ENCODE measurements around the gene FDX2. TPM values are rescaled to one million over a fixed set of nuclear protein-coding genes. Genes with fewer than 3 reads are reported as not detected.

The FDX2 gene
- total and polyA plus RNA-seq, 2 experiments from 2014 or later: 28.7 to 35.0 TPM

DNA sequence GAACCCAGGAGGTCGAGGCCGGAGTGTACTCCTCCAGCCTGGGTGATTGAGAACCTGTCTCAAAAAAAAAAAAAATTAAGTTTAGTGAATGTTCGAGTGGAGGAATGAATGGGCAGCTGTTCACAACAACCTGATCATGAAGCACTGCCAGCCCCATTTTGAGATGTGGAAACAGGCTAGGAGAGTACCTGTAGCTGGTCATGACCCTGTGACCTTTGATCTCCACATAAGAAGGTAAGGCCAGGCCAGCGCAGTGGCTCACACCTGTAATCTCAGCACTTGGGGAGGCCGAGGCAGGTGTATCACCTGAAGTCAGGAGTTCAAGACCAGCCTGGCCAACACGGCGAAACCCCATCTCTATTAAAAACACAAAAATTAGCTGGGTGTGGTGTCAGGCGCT lies 9.9 kb upstream of the FDX2 start:
- H3K27ac ChIP-seq (ENCODE audit: low read depth): no peak overlapping the region
- no peak overlapping the region for H2AFZ ChIP-seq
- peaks cover 17% of the 10 kb centered on the region for H4K20me1 ChIP-seq (replicated peaks; ENCODE audit: insufficient read depth)
- no peak for DNase-seq (ENCODE audit: low spot score)
- Mint-ChIP-seq H3K9me3 (no peaks in the 10 kb centered on the region), H3K36me3 (ENCODE audit: low read depth) (peaks cover 69% of the 10 kb centered on the region), H3K4me3 (no peak overlapping the region), H3K4me1 (no peaks in the 10 kb centered on the region), H3K27ac (no peak overlapping the region), H3K27me3 (ENCODE audit: insufficient read depth, low read depth, poor library complexity) (no peaks in the 10 kb centered on the region)
- peaks cover 27% of the 10 kb centered on the region; the same call in 1 of the 2 replicates for H3K36me3 ChIP-seq (ENCODE audit: insufficient read depth)
- H3K4me3 ChIP-seq: no peak overlapping the region
- TF ChIP-seq, protein P1, sequence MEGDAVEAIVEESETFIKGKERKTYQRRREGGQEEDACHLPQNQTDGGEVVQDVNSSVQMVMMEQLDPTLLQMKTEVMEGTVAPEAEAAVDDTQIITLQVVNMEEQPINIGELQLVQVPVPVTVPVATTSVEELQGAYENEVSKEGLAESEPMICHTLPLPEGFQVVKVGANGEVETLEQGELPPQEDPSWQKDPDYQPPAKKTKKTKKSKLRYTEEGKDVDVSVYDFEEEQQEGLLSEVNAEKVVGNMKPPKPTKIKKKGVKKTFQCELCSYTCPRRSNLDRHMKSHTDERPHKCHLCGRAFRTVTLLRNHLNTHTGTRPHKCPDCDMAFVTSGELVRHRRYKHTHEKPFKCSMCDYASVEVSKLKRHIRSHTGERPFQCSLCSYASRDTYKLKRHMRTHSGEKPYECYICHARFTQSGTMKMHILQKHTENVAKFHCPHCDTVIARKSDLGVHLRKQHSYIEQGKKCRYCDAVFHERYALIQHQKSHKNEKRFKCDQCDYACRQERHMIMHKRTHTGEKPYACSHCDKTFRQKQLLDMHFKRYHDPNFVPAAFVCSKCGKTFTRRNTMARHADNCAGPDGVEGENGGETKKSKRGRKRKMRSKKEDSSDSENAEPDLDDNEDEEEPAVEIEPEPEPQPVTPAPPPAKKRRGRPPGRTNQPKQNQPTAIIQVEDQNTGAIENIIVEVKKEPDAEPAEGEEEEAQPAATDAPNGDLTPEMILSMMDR (conservative IDR thresholded peaks at IDR 0.05; ENCODE audit: low read depth in 2 of 2): no peak
- TF ChIP-seq ZNF331 (CRISPR knock-in tag; IDR thresholded peaks at IDR 0.05; ENCODE audit: low read depth) (no peak), EZH2 (IDR thresholded peaks at IDR 0.05; ENCODE audit: low read depth, unreplicated experiment) (no peak), POLR2AphosphoS5 (IDR thresholded peaks at IDR 0.05; ENCODE audit: low read depth) (no peak), JUNB (IDR thresholded peaks at IDR 0.05; ENCODE audit: unreplicated experiment) (no peak), NANOG (IDR thresholded peaks at IDR 0.05; ENCODE audit: borderline replicate concordance) (no peak), STAT1 (IDR thresholded peaks at IDR 0.05; ENCODE audit: unreplicated experiment) (no peak), ZNF114 (CRISPR knock-in tag; IDR thresholded peaks at IDR 0.05) (no peak), EZH2phosphoT487 (IDR thresholded peaks at IDR 0.05; ENCODE audit: unreplicated experiment) (no peak), CREB1 (CRISPR knock-in tag; IDR thresholded peaks at IDR 0.05; ENCODE audit: low read depth) (no peak)
- TF ChIP-seq, protein P2, sequence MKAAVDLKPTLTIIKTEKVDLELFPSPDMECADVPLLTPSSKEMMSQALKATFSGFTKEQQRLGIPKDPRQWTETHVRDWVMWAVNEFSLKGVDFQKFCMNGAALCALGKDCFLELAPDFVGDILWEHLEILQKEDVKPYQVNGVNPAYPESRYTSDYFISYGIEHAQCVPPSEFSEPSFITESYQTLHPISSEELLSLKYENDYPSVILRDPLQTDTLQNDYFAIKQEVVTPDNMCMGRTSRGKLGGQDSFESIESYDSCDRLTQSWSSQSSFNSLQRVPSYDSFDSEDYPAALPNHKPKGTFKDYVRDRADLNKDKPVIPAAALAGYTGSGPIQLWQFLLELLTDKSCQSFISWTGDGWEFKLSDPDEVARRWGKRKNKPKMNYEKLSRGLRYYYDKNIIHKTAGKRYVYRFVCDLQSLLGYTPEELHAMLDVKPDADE (IDR thresholded peaks at IDR 0.05): no peak
- TF ChIP-seq, protein P3, sequence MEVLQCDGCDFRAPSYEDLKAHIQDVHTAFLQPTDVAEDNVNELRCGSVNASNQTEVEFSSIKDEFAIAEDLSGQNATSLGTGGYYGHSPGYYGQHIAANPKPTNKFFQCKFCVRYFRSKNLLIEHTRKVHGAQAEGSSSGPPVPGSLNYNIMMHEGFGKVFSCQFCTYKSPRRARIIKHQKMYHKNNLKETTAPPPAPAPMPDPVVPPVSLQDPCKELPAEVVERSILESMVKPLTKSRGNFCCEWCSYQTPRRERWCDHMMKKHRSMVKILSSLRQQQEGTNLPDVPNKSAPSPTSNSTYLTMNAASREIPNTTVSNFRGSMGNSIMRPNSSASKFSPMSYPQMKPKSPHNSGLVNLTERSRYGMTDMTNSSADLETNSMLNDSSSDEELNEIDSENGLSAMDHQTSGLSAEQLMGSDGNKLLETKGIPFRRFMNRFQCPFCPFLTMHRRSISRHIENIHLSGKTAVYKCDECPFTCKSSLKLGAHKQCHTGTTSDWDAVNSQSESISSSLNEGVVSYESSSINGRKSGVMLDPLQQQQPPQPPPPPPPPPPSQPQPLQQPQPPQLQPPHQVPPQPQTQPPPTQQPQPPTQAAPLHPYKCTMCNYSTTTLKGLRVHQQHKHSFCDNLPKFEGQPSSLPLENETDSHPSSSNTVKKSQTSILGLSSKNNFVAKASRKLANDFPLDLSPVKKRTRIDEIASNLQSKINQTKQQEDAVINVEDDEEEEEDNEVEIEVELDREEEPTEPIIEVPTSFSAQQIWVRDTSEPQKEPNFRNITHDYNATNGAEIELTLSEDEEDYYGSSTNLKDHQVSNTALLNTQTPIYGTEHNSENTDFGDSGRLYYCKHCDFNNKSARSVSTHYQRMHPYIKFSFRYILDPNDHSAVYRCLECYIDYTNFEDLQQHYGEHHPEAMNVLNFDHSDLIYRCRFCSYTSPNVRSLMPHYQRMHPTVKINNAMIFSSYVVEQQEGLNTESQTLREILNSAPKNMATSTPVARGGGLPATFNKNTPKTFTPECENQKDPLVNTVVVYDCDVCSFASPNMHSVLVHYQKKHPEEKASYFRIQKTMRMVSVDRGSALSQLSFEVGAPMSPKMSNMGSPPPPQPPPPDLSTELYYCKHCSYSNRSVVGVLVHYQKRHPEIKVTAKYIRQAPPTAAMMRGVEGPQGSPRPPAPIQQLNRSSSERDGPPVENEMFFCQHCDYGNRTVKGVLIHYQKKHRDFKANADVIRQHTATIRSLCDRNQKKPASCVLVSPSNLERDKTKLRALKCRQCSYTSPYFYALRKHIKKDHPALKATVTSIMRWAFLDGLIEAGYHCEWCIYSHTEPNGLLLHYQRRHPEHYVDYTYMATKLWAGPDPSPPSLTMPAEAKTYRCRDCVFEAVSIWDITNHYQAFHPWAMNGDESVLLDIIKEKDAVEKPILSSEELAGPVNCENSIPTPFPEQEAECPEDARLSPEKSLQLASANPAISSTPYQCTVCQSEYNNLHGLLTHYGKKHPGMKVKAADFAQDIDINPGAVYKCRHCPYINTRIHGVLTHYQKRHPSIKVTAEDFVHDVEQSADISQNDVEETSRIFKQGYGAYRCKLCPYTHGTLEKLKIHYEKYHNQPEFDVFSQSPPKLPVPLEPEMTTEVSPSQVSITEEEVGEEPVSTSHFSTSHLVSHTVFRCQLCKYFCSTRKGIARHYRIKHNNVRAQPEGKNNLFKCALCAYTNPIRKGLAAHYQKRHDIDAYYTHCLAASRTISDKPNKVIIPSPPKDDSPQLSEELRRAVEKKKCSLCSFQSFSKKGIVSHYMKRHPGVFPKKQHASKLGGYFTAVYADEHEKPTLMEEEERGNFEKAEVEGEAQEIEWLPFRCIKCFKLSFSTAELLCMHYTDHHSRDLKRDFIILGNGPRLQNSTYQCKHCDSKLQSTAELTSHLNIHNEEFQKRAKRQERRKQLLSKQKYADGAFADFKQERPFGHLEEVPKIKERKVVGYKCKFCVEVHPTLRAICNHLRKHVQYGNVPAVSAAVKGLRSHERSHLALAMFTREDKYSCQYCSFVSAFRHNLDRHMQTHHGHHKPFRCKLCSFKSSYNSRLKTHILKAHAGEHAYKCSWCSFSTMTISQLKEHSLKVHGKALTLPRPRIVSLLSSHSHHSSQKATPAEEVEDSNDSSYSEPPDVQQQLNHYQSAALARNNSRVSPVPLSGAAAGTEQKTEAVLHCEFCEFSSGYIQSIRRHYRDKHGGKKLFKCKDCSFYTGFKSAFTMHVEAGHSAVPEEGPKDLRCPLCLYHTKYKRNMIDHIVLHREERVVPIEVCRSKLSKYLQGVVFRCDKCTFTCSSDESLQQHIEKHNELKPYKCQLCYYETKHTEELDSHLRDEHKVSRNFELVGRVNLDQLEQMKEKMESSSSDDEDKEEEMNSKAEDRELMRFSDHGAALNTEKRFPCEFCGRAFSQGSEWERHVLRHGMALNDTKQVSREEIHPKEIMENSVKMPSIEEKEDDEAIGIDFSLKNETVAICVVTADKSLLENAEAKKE (CRISPR knock-in tag; IDR thresholded peaks at IDR 0.05): no peak
- TF ChIP-seq, protein P4, sequence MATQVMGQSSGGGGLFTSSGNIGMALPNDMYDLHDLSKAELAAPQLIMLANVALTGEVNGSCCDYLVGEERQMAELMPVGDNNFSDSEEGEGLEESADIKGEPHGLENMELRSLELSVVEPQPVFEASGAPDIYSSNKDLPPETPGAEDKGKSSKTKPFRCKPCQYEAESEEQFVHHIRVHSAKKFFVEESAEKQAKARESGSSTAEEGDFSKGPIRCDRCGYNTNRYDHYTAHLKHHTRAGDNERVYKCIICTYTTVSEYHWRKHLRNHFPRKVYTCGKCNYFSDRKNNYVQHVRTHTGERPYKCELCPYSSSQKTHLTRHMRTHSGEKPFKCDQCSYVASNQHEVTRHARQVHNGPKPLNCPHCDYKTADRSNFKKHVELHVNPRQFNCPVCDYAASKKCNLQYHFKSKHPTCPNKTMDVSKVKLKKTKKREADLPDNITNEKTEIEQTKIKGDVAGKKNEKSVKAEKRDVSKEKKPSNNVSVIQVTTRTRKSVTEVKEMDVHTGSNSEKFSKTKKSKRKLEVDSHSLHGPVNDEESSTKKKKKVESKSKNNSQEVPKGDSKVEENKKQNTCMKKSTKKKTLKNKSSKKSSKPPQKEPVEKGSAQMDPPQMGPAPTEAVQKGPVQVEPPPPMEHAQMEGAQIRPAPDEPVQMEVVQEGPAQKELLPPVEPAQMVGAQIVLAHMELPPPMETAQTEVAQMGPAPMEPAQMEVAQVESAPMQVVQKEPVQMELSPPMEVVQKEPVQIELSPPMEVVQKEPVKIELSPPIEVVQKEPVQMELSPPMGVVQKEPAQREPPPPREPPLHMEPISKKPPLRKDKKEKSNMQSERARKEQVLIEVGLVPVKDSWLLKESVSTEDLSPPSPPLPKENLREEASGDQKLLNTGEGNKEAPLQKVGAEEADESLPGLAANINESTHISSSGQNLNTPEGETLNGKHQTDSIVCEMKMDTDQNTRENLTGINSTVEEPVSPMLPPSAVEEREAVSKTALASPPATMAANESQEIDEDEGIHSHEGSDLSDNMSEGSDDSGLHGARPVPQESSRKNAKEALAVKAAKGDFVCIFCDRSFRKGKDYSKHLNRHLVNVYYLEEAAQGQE (IDR thresholded peaks at IDR 0.05; ENCODE audit: unreplicated experiment): no peak
- no peaks in the 10 kb centered on the region for H3K27me3 ChIP-seq (ENCODE audit: insufficient read depth)
- H3F3A ChIP-seq (replicated peaks; ENCODE audit: low read depth): no peaks in the 10 kb centered on the region; the same call in 1 of the 2 replicates
- H3K4me2 ChIP-seq: no peak overlapping the region
- H3K4me1 ChIP-seq (ENCODE audit: insufficient read depth): no peaks in the 10 kb centered on the region
- ATAC-seq: no peak
- H3K9me2 ChIP-seq (ENCODE audit: insufficient read depth): no peaks in the 10 kb centered on the region
- peaks cover 11% of the 10 kb centered on the region for H3K79me2 ChIP-seq (replicated peaks; ENCODE audit: insufficient read depth)
